HS-5 (cell line): ENCODE measurements around the gene VPS8.

Source experiments
- DNase-seq: peaks from one replicate; pipeline ENCODE4 v3.0.0-alpha.2; 2012; ENCODE audit warnings: low read depth

Gene VPS8

GRCh38 chr3:184784731-184785500, 27.1 kb upstream of the VPS8 start:
- no peak for DNase-seq

GRCh38 chr3:184785890-184786279, 26.1 kb upstream of the VPS8 start:
- DNase-seq: no peak

- peak; percentile 85 for DNase-seq
These were observed 25.6 kb upstream of the VPS8 start for GRCh38 chr3:184786280-184786941.

GRCh38 chr3:184788751-184789150, 23.2 kb upstream of the VPS8 start:
- DNase-seq: no peak

- no peak for DNase-seq
These were observed 22.5 kb upstream of the VPS8 start for GRCh38 chr3:184789314-184789998.

- no peak for DNase-seq
These were observed 20.8 kb upstream of the VPS8 start for GRCh38 chr3:184791171-184791570.

- no peak for DNase-seq
These were observed 16.3 kb upstream of the VPS8 start for GRCh38 chr3:184795522-184796190.

GRCh38 chr3:184796551-184796950, 15.4 kb upstream of the VPS8 start:
- DNase-seq: no peak

GRCh38 chr3:184796954-184797353, 15.0 kb upstream of the VPS8 start:
- no peak for DNase-seq

GRCh38 chr3:184798120-184798519, 13.8 kb upstream of the VPS8 start:
- DNase-seq: no peak

GRCh38 chr3:184800349-184800930, 11.5 kb upstream of the VPS8 start:
- DNase-seq: no peak

GRCh38 chr3:184801241-184801785, 10.7 kb upstream of the VPS8 start:
- DNase-seq: no peak

- DNase-seq: no peak
These were observed 9.8 kb upstream of the VPS8 start for GRCh38 chr3:184802150-184802549.

GRCh38 chr3:184804801-184805200, 7.2 kb upstream of the VPS8 start:
- no peak for DNase-seq

- no peak for DNase-seq
These were observed 6.5 kb upstream of the VPS8 start for GRCh38 chr3:184805351-184806038.

- DNase-seq: no peak
These were observed 5.2 kb upstream of the VPS8 start for GRCh38 chr3:184806567-184807271.

- no peak for DNase-seq
These were observed 4.4 kb upstream of the VPS8 start for GRCh38 chr3:184807549-184807948.

- DNase-seq: no peak
These were observed 3.9 kb upstream of the VPS8 start for GRCh38 chr3:184808021-184808420.

- DNase-seq: no peak
These were observed 1.8 kb upstream of the VPS8 start for GRCh38 chr3:184810146-184810545.

GRCh38 chr3:184811034-184811433, 932 bp upstream of the VPS8 start:
- DNase-seq: no peak

- no peak for DNase-seq
These were observed 335 bp upstream of the VPS8 start for GRCh38 chr3:184811663-184811998.
